Stomach smooth muscle (tissue), 2 donors: ENCODE data around the gene PER3.

ENCODE experiments used
- H3K27ac ChIP-seq: one replicate; pipeline ENCODE4 v1.7.0; 2013; ENCODE audit warnings: mild to moderate bottlenecking, low read length, inconsistent platforms
- H3K27me3 ChIP-seq, 2 donors: one replicate each; pipeline ENCODE4 v1.7.0; 2013; ENCODE audit warnings: low read length in 2 of 2; ENCODE audit not compliant: insufficient read depth in 2 of 2, control insufficient read depth in 1 of 2
- H3K36me3 ChIP-seq, 2 donors: one replicate each; pipeline ENCODE4 v1.7.0; 2013; ENCODE audit warnings: low read length in 2 of 2; ENCODE audit not compliant: control insufficient read depth in 2 of 2, insufficient read depth in 2 of 2
- H3K4me1 ChIP-seq: one replicate; pipeline ENCODE4 v1.7.0; 2013; ENCODE audit warnings: low read length; ENCODE audit not compliant: control insufficient read depth, insufficient read depth
- H3K4me3 ChIP-seq, 2 donors: one replicate each; pipeline ENCODE4 v1.7.0; 2013; ENCODE audit warnings: low read length in 2 of 2
- H3K9ac ChIP-seq, 2 donors: one replicate each; pipeline ENCODE4 v1.7.0; 2013; ENCODE audit warnings: low read length in 2 of 2, mild to moderate bottlenecking in 1 of 2
- H3K9me3 ChIP-seq, 2 donors: one replicate each; pipeline ENCODE4 v1.7.0; 2013; ENCODE audit warnings: low read length in 2 of 2; ENCODE audit not compliant: control insufficient read depth in 2 of 2
- donor health status: healthy.
- donor health status: Pancreatic carcinoma.

PER3 gene

DNA sequence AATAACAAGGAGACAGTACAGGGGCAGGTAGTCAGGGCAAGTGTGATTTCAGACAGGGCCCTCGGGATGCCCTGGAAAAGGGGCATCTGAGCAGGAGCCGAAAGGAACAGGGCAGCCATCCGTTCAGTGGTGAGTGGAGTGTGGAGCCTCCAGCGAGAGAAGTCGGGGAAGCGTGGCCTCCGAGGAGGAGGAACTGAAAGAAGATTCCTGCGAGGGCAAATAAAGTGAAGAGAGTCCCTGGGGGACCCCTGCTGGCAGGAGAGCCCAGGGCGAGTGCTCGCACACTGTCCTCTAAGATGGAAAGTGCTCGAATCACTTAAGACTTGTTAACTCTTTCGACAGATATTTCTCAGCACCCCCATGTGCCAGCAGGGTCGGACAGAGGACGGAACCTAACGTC lies 72.3 kb downstream of the PER3 start:
- H3K36me3 ChIP-seq, result peaks cover 0 to 1% of the 10 kb centered on the region in 2 donors
- no peak overlapping the region for H3K4me3 ChIP-seq
- no peak overlapping the region for H3K9ac ChIP-seq
- no peaks in the 10 kb centered on the region for H3K9me3 ChIP-seq
- no peak overlapping the region for H3K27ac ChIP-seq
- no peaks in the 10 kb centered on the region for H3K4me1 ChIP-seq
- H3K27me3 ChIP-seq, result no peaks in the 10 kb centered on the region

DNA sequence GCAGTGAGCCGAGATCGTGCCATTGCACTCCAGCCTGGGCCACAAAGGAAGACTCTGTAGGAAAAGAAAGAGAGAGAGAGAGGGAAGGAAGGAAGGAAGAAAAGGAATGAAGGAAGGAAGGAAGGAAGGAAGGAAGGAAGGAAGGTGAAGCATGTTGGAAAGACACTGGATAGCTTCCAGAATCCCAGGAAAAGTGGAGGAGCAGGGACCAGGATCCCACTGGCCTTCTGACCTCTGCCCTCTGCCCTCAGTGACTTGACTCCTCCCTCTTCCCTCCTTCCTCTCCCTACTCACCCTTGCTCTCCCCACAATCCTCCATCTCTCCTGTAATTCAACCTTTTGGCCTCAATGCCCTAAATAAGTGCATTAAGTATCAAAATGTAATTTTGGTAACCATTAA lies 72.9 kb downstream of the PER3 start:
- H3K4me1 ChIP-seq, result no peaks in the 10 kb centered on the region
- H3K9ac ChIP-seq, result no peak overlapping the region
- H3K4me3 ChIP-seq, result no peak overlapping the region
- H3K27ac ChIP-seq, result no peak overlapping the region
- H3K36me3 ChIP-seq, result no peaks in the 10 kb centered on the region
- no peaks in the 10 kb centered on the region for H3K27me3 ChIP-seq
- H3K9me3 ChIP-seq, result no peaks in the 10 kb centered on the region

DNA sequence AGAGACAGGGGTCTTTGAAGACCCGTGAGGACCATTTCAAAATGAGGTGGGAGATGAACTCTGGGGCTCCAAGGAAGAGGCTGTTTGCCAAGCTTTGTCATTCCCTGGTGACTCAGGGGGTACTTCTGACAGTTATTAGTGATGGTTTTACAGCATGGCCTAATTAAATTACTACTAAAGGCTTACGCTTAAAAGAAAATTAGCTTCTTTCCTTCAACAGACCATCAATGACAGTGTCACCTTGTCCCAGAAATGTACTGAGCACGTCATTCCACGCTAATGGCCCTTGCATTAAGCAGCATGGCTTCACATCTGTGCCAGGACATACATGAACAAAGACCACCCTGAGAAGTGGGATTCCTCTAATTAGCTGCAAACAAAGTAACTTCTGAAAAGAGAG lies 73.9 kb downstream of the PER3 start:
- Histone ChIP-seq H3K9me3 (no peaks in the 10 kb centered on the region), H3K9ac (no peak overlapping the region), H3K4me3 (no peak overlapping the region), H3K4me1 (no peaks in the 10 kb centered on the region), H3K27me3 (no peaks in the 10 kb centered on the region), H3K27ac (no peak overlapping the region), H3K36me3 (no peaks in the 10 kb centered on the region)

DNA sequence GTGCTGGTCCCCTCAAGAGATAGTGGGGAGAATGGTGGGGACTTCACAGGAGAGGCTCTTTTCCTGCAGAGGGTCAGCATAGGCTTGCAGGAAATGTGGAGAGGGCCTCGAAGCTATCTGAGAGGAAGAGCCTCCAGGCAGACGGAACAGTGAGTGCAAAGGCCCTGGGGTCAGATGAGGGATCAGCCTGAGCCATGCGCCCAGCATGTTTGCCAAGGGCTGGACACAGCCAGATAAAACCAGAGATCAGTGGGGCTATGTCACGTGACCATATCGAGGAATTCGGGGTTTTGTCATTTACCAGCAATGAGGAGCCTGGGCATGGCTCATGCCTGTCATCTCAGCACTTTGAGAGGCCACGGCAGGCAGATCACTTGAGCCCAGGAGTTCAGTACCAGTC lies 75.3 kb downstream of the PER3 start:
- H3K36me3 ChIP-seq, result no peaks in the 10 kb centered on the region

DNA sequence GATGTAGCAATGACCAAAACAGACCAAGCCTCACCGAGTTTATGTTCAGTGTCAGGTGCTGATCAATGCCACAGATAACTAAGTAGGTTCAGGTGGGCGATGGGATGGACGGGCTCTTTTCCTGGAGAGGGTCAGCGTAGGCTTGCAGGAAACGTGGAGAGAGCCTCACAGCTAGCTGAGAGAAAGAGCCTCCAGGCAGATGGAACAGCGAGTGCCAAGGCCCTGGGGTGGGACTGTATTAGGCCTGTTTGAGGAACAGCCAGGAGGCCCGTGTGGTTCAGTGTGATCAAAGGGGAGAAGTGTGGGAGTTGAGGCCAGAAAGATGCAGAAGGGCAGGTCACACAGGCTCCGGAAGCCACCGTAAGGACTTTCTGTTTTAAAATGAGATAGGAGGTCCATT lies 76.0 kb downstream of the PER3 start:
- Histone ChIP-seq H3K9ac (no peak overlapping the region), H3K36me3 (no peaks in the 10 kb centered on the region), H3K4me1 (no peaks in the 10 kb centered on the region), H3K27ac (no peak overlapping the region), H3K9me3 (no peaks in the 10 kb centered on the region), H3K27me3 (no peaks in the 10 kb centered on the region), H3K4me3 (no peak overlapping the region)

More for the DNA sequence above, 75.3 kb downstream of the PER3 start:
- Histone ChIP-seq H3K9me3 (no peaks in the 10 kb centered on the region), H3K27ac (no peak overlapping the region), H3K4me1 (no peaks in the 10 kb centered on the region), H3K4me3 (no peak overlapping the region), H3K9ac (no peak overlapping the region), H3K27me3 (no peaks in the 10 kb centered on the region)

DNA sequence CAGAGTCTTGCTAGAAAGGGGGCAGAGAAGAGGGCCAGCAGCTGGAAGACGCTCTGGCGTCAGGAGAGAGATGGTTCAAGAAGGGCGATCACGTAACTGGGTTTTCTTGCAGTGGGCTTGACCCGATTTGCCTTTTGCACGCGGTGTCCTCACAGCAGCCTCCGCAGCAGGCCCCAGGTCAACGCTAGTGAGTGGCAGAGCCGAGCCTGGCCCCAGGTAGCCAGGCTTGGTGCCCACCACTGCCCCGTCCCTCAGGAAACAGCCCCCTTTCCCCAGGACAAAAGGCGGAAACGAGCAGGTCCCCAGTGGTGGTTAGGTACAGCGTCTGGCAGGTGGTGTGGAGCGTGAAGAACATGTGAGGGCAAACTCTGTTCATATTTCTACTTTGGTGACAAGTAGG lies 77.4 kb downstream of the PER3 start:
- Histone ChIP-seq H3K4me3 (no peak overlapping the region), H3K9ac (no peak overlapping the region), H3K27me3 (no peaks in the 10 kb centered on the region), H3K9me3 (no peaks in the 10 kb centered on the region), H3K27ac (no peak overlapping the region), H3K36me3 (no peaks in the 10 kb centered on the region), H3K4me1 (no peaks in the 10 kb centered on the region)

DNA sequence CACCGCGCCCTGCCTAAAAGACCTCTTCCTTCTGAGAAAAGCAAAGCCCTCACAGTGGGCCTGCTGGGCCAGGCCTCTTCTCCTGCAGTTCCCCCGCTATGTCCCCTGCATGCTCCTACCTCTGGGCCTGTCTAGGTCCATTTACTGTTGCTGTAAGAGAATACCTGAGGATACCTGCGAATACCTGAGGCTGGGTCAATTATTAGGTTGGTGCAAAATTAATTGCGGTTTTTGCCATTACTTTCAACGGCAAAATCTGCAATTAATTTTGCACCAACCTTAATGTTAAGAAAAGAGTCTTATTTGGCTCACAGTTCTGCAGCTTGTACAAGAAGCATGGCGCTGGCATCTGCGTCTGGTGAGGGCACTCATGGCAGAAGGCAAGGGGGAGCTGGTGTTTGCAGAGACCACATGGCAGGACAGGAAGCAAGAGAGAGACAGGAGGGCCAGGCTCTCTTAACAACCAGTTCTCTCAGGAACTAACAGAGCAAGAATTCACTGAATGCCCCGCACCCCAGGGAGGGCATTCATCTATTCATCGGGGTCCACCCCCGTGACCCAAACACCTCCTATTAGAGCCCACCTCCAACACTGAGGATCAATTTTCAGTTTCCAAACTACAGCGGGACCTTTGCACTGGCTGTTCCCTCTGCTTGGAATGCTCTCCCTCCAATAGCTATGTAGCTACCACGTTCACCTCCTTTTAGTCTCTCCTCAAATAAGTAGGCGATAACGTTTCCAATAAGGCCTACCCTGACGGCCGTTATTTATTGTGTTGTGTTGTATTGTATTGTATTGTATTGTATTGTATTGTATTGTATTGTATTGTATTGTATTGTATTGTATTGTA lies 78.3 kb downstream of the PER3 start:
- H3K27ac ChIP-seq, result no peak overlapping the region
- no peak overlapping the region for H3K4me3 ChIP-seq
- no peaks in the 10 kb centered on the region for H3K36me3 ChIP-seq
- H3K27me3 ChIP-seq, result no peaks in the 10 kb centered on the region
- H3K9me3 ChIP-seq, result no peaks in the 10 kb centered on the region
- no peak overlapping the region for H3K9ac ChIP-seq
- no peaks in the 10 kb centered on the region for H3K4me1 ChIP-seq

DNA sequence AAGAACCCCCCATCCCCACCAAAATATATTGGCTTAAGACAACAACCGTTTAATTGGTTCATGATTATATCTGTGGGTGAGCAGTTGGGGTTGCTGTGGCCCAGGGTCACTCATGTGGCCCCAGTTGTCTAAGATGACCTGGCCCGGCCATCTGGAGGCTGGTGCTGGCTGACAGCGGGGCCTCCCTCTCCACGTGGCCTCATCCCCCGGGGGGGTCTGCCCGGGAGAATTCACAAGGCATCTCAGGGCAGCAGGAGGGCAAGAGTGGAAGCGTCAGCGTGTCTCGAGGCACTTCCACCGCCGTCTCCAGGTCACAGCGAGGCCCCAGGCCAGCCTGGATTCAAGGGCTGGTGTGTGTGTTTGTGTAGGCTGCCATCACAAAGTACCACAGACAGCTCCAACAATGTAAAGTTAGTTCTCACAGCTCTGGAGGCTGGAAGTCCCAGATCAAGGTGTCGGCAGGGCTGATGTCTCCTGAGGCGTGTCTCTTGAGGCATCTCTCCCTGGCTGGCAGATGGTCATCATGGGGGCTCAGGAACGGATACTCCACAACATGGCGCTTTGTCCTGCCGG lies 79.8 kb downstream of the PER3 start:
- no peak overlapping the region for H3K4me3 ChIP-seq
- H3K9ac ChIP-seq, result no peak overlapping the region
- no peak overlapping the region for H3K27ac ChIP-seq
- no peaks in the 10 kb centered on the region for H3K27me3 ChIP-seq
- H3K9me3 ChIP-seq, result no peaks in the 10 kb centered on the region
- H3K4me1 ChIP-seq, result no peaks in the 10 kb centered on the region
- no peaks in the 10 kb centered on the region for H3K36me3 ChIP-seq

DNA sequence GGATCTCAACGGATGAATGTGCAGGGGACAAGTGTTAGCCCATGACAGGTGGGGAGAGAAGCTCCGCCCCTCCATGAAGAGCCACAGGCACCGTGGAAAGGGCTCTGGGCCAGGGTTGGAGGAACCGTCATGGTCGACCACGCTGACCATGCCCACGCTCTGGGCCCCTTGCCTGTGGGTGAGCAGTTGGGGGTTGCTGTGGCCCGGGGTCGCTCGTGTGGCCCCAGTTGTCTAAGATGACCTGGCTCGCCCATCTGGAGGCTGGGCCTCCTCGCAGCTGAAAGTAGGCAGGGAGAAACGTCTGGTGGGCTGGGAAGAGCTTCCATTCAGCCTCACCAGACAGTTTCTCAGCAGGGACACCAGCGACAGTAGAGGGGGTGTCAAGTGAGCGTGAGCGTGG lies 81.9 kb downstream of the PER3 start:
- no peak overlapping the region for H3K9ac ChIP-seq
- peaks cover 0 to 3% of the 10 kb centered on the region in 2 donors for H3K9me3 ChIP-seq
- H3K36me3 ChIP-seq, result no peaks in the 10 kb centered on the region
- no peaks in the 10 kb centered on the region for H3K4me1 ChIP-seq
- H3K4me3 ChIP-seq, result no peak overlapping the region
- no peak overlapping the region for H3K27ac ChIP-seq
- H3K27me3 ChIP-seq, result peaks cover 0 to 1% of the 10 kb centered on the region in 2 donors

DNA sequence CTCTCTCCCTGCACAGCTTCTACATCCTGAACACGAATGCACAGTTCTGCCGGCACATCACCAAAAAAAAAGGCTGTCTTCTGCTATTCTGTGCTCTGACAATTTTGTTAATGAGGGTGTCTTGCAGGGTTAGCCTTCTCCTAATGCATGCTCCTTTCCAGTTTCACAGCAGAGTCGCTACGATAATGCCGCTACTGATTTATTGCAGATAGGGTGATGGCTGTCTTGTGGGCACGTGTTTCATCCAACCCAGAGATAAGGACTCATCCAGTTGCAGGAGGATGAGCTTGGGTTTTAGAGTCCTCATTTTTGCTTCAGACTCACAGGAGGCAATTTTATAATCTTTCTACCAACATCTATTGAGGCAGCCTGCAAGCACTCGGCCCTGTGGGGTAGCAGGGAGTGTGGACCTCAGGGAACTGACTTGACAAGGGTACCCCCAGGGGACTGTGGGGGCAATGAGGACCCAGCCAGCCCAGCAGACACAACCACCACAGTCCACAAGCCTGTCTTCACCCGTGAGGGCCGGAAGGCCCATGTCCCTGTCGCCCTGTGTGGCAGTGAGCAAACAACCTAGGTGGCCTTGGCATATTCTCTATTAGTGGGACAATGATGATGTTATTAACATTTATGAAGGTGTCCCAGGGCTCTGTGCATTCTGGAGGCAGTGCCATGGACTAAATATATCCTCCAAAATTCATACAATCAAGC lies 84.1 kb downstream of the PER3 start:
- Histone ChIP-seq H3K9me3 (peaks cover 0 to 3% of the 10 kb centered on the region in 2 donors), H3K4me3 (no peak overlapping the region), H3K27me3 (peaks cover 0 to 2% of the 10 kb centered on the region in 2 donors), H3K9ac (no peak overlapping the region), H3K4me1 (no peaks in the 10 kb centered on the region), H3K36me3 (no peaks in the 10 kb centered on the region), H3K27ac (no peak overlapping the region)
